ES-I3 (cell line): ENCODE results near the gene MCF2L.
"Not testable (repeated sequence)": the region's sequence is repeated elsewhere in the genome, so short reads cannot be mapped to it uniquely, and the experiment has no call there.

ENCODE experiments used
- H3K36me3 ChIP-seq: 2 replicates; pipeline ENCODE4 v1.6.1; 2013; ENCODE audit warnings: mild to moderate bottlenecking, low read length, control low read depth, moderate library complexity; ENCODE audit not compliant: insufficient read depth
- H3K4me1 ChIP-seq: 2 replicates; pipeline ENCODE4 v1.6.1; 2013; ENCODE audit warnings: mild to moderate bottlenecking, control low read depth, low read length; ENCODE audit not compliant: insufficient read depth
- H3K9ac ChIP-seq: 2 replicates; pipeline ENCODE4 v1.6.1; 2013; ENCODE audit warnings: low read depth, mild to moderate bottlenecking, low read length, moderate library complexity
- H3K9me3 ChIP-seq: 2 replicates; pipeline ENCODE4 v1.6.1; 2013; ENCODE audit warnings: mild to moderate bottlenecking, low read length, moderate library complexity; ENCODE audit not compliant: control insufficient read depth, insufficient read depth

The MCF2L gene

DNA sequence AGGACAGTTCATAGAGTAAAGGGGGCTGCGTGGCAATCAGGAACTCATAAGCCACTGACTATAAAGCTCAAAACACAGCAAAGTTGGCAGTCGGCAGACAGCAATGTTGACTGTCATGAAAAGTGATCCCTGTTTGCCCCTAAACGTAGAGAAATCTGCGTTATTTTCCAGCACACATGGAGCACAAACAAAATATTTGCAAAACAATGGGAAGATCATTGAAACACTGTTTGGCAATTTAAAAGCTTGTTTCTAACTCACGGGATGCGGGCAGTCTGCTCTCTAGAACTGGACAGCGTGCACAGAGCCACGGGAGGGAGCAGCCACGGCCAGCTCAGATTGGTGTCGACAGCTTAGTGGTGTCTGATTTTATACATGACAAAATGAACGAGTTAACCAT lies 130.1 kb downstream of the MCF2L start:
- H3K36me3 ChIP-seq: no peaks in the 10 kb centered on the region

DNA sequence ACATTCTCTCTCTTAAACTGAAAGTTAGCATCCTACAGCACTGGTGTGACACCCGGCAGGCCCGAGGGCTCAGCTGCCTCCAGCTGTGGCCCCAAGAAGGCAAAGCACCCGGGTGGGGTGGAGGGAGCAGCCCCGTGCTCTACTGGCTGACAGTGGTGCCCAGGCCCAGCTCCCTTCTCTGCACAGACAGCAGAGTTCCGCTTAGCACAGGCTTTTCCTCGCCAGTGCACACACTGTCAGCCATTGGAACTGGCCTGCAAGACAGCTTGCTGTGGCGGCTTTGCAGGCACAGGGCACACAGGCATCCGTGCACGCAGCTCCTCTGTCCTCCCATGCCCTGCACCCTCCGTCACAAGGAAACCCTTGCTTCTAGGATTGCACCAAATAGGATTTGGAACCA lies 133.3 kb downstream of the MCF2L start:
- H3K36me3 ChIP-seq, H3K9me3 ChIP-seq, H3K9ac ChIP-seq: not testable (repeated sequence)
- peaks cover 11% of the 10 kb centered on the region; the same call in 1 of the 2 replicates for H3K4me1 ChIP-seq

More for the DNA sequence above, 130.1 kb downstream of the MCF2L start:
- Histone ChIP-seq H3K9me3 (no peaks in the 10 kb centered on the region), H3K9ac (no peak overlapping the region), H3K4me1 (no peaks in the 10 kb centered on the region)

DNA sequence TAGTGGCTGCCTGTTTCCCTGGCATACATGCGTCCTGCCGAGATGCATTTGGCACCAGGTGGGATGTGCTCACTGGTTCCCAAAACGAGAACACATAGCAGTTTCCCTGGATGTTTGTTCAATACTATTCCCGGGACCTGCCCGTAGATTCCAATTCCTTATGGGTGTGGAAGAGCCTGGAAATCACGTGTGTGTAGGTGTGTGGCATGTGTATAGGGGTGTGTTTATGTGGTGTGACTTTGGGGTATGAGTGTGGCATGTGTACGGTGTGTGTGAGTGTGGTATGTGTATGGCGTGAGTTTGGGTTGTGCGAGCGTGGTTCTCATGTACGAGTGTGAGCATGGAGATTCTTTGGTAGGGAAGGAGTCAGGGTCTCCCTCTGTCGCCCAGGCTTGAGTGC lies 133.7 kb downstream of the MCF2L start:
- peaks cover 11% of the 10 kb centered on the region; the same call in 1 of the 2 replicates for H3K4me1 ChIP-seq
- no peak overlapping the region for H3K9ac ChIP-seq
- no peaks in the 10 kb centered on the region for H3K36me3 ChIP-seq
- H3K9me3 ChIP-seq: no peaks in the 10 kb centered on the region

DNA sequence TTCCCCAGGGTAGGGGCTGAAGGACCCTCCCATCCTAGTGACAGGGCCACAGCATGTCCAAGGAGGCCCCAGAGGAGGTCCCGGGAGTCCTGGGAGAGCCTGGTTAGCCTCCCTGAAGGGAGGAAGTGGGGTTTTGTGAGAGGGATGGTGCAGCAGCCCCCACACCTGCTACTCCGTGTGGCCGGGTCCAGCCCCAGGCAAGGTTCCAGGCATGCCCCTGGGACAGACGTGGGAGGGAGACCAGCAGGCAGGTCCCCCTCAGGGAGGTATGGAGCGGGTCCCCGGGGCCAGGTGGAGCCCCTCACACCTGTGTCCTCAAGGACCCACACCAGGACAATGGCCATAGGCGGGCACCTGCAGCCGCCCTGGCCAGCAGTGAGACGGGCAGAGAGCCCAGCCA lies 134.6 kb downstream of the MCF2L start:
- H3K4me1 ChIP-seq: peaks cover 11% of the 10 kb centered on the region; the same call in 1 of the 2 replicates
- no peak overlapping the region for H3K9ac ChIP-seq
- H3K36me3 ChIP-seq: no peaks in the 10 kb centered on the region
- H3K9me3 ChIP-seq: no peaks in the 10 kb centered on the region

DNA sequence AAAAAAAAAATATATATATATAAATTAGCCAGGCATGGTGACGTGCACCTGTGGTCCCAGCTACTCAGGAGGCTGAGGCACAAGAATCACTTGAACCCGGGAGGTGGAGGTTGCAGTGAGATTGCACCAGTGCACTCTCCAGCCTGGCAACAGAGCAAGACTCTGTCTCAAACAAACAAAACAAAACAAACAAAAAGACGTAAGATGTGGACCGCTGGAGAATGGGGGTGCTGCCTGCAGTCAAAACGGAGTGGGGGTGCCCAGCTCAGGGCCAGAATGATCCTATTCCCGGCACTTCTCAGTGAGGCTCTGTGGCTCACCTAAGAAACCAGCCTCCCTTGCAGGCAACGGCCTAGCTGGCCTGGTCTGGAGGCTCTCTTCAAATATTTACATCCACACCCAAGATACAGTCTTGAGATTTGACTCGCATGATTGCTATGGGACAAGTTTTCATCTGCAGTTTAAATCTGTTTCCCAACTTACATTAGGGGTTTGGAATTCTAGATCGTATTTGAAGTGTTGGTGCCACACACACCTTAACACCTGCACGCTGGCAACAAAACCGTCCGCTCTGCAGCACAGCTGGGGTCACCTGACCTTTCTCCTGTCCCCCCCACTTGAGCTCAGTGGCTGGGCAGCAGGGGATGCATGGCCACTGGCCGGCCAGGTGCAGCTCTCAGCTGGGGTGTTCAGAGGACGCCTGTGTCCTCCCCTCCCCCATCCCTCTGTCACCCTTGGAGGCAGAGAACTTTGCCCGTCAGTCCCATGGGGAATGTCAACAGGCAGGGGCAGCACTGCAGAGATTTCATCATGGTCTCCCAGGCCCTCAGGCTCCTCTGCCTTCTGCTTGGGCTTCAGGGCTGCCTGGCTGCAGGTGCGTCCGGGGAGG lies 136.3 kb downstream of the MCF2L start, which contains the start of gene F7:
F7 (plus strand) TSS at position 760 of the 889 bp plus-strand sequence; CDS start at position 811, 51 bp downstream.
- Histone ChIP-seq H3K36me3 (no peaks in the 10 kb centered on the region), H3K9ac (no peak within 1 kb of the TSS), H3K4me1 (peaks cover 11% of the 10 kb centered on the region; the same call in 1 of the 2 replicates), H3K9me3 (no peaks in the 10 kb centered on the region)

DNA sequence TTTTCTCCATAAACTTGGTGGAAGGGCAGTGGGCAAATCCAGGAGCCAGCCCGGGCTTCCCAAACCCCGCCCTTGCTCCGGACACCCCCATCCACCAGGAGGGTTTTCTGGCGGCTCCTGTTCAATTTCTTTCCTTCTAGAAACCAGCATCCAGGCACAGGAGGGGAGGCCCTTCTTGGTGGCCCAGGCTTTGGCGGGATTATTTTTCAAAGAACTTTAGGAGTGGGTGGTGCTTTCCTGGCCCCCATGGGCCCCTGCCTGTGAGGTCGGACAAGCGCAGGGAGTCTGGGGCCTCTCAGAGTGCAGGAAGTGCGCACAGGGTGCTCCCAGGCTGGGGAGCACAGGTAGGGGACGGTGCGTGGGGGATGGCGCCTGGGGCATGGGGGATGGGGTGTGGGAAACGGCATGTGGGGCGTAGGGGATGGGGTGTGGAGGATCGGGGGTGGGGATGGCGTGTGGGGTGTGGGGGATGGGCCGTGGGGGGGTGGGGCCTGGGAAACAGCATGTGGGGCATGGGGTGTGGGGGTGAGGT lies 137.0 kb downstream of the MCF2L start:
- Histone ChIP-seq H3K36me3 (no peaks in the 10 kb centered on the region), H3K4me1 (peaks cover 11% of the 10 kb centered on the region; the same call in 1 of the 2 replicates), H3K9ac (no peak overlapping the region), H3K9me3 (no peaks in the 10 kb centered on the region)

DNA sequence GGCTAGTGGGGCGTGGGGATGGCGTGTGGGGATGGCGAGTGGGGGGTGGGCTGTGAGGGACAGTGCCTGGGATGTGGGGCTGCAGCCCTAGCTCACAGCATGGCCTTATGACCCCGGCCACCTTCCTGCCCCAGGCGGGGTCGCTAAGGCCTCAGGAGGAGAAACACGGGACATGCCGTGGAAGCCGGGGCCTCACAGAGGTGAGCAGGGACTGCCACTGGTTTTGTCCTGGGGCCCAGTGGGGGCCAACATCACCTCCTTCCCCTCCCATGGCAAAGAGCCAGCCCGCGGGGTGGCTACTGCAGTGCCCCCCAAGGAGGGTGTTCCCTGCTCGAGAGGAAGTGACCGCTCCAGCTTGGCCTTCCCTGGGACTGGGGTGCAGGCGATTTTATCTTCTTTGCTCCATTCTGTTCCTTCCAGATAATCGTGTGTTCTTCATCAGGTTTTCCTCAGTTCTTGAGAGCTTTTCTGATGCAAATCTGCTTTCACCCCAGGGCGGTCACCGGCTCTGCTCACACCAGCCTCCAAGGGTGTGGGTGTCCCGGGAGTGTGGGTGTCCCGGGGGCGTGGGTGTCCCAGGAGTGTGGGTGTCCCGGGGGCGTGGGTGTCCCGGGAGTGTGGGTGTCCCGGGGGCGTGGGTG lies 137.8 kb downstream of the MCF2L start:
- no peaks in the 10 kb centered on the region for H3K36me3 ChIP-seq
- no peaks in the 10 kb centered on the region for H3K9me3 ChIP-seq
- peaks cover 11% of the 10 kb centered on the region; the same call in 1 of the 2 replicates for H3K4me1 ChIP-seq
- H3K9ac ChIP-seq: no peak overlapping the region

DNA sequence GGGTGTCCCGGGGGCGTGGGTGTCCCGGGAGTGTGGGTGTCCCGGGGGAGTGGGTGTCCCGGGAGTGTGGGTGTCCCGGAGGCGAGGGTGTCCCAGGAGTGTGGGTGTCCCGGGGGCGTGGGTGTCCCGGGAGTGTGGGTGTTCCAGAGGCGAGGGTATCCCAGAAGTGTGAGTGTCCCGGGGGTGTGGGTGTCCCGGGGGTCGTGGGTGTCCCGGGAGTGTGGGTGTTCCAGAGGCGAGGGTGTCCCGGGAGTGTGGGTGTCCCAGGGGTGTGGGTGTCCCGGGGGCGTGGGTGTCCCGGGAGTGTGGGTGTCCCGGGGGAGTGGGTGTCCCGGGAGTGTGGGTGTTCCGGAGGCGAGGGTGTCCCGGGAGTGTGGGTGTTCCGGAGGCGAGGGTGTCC lies 139.5 kb downstream of the MCF2L start:
- not testable (repeated sequence) for H3K9me3 ChIP-seq, H3K9ac ChIP-seq, H3K36me3 ChIP-seq
- peaks cover 11% of the 10 kb centered on the region; the same call in 1 of the 2 replicates for H3K4me1 ChIP-seq

DNA sequence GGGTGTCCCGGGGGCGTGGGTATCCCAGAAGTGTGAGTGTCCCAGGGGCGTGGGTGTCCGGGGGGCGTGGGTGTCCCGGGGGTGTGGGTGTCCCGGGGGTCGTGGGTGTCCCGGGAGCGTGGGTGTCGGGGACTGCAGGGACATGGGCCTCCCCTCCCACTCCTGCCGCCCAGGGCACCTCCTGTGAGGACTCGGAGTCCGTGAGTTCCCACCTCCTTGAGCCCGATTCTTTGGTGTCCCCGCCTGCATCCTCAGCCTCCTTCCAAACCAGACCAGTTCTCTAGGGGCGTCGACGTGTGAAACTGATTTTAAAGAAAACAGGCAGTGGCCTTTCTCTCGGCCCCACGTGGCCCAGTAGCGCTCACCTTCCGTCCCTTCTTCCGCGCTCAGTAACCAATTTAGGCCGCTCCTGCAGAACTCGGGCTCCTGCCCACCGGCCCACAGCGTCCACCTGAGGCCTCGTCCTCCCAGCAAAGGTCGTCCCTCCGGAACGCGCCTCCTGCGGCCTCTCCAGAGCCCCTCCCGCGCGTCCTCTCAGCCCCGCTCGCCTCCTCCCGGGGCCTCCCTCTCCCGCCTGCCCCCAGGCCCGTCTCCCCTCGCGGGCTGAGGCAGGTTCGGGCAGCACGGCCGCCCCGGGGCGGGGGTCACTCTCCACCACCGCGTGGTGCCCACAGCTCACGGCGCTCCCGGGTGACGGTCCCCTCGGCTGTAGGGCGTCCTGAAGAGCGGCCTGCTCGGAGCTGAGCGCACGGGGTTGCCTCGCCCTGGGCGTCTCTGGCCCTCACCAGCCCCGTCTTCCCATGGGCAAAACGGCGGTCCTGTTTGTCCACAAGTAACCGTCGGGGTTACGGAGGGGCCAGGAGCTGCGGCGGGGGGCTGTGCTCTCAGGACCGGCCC lies 140.4 kb downstream of the MCF2L start:
- no peaks in the 10 kb centered on the region; the same call in 1 of the 2 replicates for H3K9me3 ChIP-seq
- H3K4me1 ChIP-seq: peaks cover 11% of the 10 kb centered on the region; the same call in 1 of the 2 replicates
- H3K36me3 ChIP-seq: no peaks in the 10 kb centered on the region
- peak overlapping the region; percentile 53; the same call in 1 of the 2 replicates for H3K9ac ChIP-seq

DNA sequence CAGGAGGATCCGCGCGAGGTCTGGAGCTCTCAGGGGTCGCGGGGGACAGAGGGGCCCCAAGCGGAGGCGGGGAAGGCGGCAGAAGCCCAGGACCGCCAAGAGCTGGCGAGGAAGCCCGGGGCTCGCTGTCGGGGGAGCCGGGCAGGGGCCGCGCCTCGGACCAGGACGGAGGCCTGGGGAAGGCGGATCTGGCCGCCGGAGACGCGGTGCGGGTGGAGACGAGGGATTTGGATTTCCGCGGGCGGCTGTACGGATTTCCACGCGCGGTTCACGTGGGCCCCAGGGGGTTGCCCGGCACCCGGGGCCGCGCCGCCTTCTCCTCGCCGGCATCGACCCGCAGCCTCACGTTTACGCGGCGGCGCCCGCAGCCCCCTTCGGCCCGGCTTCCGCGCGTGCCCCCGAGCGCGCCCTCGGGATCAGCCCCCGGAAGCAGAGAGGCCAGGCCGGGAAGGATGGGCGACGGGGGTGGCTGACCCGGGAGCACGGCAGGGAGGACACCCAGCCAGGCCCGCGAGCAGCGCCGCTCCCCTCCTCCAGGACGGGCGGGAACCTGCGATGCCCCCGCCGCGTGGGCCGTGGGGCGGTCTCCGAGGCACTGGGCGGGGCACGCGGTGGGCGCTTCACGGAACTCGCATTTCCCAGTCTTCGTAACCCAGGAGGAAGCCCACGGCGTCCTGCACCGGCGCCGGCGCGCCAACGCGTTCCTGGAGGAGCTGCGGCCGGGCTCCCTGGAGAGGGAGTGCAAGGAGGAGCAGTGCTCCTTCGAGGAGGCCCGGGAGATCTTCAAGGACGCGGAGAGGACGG lies 141.2 kb downstream of the MCF2L start:
- peaks cover 10% of the 10 kb centered on the region; the same call in 1 of the 2 replicates for H3K4me1 ChIP-seq
- peak overlapping the region; percentile 53 for H3K9ac ChIP-seq
- peaks cover 3% of the 10 kb centered on the region; the same call in 1 of the 2 replicates for H3K9me3 ChIP-seq
- H3K36me3 ChIP-seq: no peaks in the 10 kb centered on the region

DNA sequence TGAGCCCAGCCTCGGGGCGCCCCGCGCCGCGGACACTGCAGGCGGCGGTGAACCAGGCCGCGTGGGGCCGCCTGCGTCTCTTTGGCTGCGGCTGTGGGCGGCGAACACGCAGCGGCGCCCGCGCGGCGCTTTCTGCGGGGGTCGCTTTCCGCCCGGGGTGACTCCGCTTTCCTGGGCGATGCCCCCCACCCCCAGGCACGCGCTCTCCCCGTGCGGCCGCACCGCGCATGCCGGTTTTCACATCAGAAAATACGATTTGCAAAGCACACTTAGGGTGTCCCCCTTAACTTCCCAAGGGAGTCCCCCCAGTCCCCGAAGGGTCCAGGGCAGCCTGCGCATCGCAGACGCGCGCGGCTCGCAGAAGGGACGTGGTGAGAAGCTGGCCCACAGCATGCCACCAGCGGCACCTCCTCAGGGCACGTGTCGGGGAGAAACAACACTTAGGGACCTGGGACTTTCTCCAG lies 141.9 kb downstream of the MCF2L start:
- Histone ChIP-seq H3K9ac (peak overlapping the region; percentile 53), H3K9me3 (peaks cover 3% of the 10 kb centered on the region; the same call in 1 of the 2 replicates), H3K36me3 (no peaks in the 10 kb centered on the region), H3K4me1 (0 out of 2 replicates have a peak, but pooled peaks cover 4% of the 10 kb centered on the region)

DNA sequence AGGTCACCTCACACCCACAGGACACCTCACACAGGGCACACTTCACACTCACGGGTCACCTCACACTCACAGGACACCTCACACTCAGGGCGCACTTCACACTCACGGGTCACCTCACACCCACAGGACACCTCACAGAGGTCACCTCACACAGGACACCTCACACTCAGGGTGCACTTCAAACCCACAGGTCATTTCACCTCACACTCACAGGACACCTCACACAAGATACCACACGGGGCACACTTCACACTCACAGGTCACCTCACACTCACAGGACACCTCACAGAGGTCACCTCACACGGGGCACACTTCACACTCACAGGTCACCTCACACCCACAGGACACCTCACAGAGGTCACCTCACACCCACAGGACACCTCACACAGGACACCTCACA lies 142.8 kb downstream of the MCF2L start:
- H3K9ac ChIP-seq: not testable (repeated sequence)

DNA sequence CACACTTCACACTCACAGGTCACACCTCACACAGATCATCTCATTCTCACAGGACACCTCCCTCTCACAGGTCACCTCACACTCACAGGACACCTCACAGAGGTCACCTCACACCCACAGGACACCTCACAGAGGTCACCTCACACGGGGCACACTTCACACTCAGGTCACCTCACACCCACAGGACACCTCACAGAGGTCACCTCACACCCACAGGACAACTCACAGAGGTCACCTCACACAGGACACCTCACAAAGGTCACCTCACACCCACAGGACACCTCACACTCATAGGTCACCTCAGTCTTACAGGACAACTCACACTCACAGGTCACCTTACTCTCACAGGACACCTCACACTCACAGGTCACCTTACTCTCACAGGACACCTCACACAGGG lies 143.5 kb downstream of the MCF2L start:
- not testable (repeated sequence) for H3K9ac ChIP-seq, H3K4me1 ChIP-seq, H3K9me3 ChIP-seq, H3K36me3 ChIP-seq

More for the DNA sequence above, 142.8 kb downstream of the MCF2L start:
- not testable (repeated sequence) for H3K4me1 ChIP-seq, H3K36me3 ChIP-seq, H3K9me3 ChIP-seq
